IPS-15b (cell line): ENCODE measurements around the gene ATG7.
A peak's percentile ranks its signal among the peaks of the same experiment; 100 is the strongest.

ENCODE experiments used
- H3K27me3 ChIP-seq: one replicate; pipeline ENCODE4 v1.6.1; 2013; ENCODE audit warnings: low read length; ENCODE audit not compliant: control insufficient read depth, insufficient read depth
- H3K36me3 ChIP-seq: one replicate; pipeline ENCODE4 v1.6.1; 2013; ENCODE audit warnings: low read length; ENCODE audit not compliant: control insufficient read depth, insufficient read depth
- H3K4me1 ChIP-seq: one replicate; pipeline ENCODE4 v1.6.1; 2013; ENCODE audit warnings: mild to moderate bottlenecking, low read length; ENCODE audit not compliant: control insufficient read depth, insufficient read depth
- H3K4me3 ChIP-seq: one replicate; pipeline ENCODE4 v1.5.1; 2013; ENCODE audit warnings: low read depth, low read length
- H3K9ac ChIP-seq: one replicate; pipeline ENCODE4 v1.6.1; 2013; ENCODE audit warnings: low read depth, mild to moderate bottlenecking, low read length
- H3K9me3 ChIP-seq: one replicate; pipeline ENCODE4 v1.6.1; 2013; ENCODE audit warnings: mild to moderate bottlenecking, low read length; ENCODE audit not compliant: control insufficient read depth, insufficient read depth

The ATG7 gene

GRCh38 chr3:11258958-11259357, 13.2 kb upstream of the ATG7 start:
- Histone ChIP-seq H3K27me3 (peaks cover 3% of the 10 kb centered on the region), H3K9ac (no peak overlapping the region), H3K4me3 (no peak overlapping the region), H3K9me3 (no peaks in the 10 kb centered on the region), H3K36me3 (no peaks in the 10 kb centered on the region), H3K4me1 (no peaks in the 10 kb centered on the region)

GRCh38 chr3:11260460-11260859, 11.7 kb upstream of the ATG7 start:
- H3K36me3 ChIP-seq: no peaks in the 10 kb centered on the region
- H3K27me3 ChIP-seq: peaks cover 3% of the 10 kb centered on the region
- H3K9ac ChIP-seq: no peak overlapping the region
- no peak overlapping the region for H3K4me3 ChIP-seq
- H3K9me3 ChIP-seq: no peaks in the 10 kb centered on the region
- H3K4me1 ChIP-seq: no peaks in the 10 kb centered on the region

- Histone ChIP-seq H3K4me3 (no peak overlapping the region), H3K9ac (no peak overlapping the region), H3K9me3 (no peaks in the 10 kb centered on the region), H3K27me3 (no peaks in the 10 kb centered on the region), H3K36me3 (no peaks in the 10 kb centered on the region), H3K4me1 (peaks cover 6% of the 10 kb centered on the region)
These were observed 3.2 kb upstream of the ATG7 start for GRCh38 chr3:11269007-11269406.

GRCh38 chr3:11272906-11273574, 843 bp downstream of the ATG7 start:
- Histone ChIP-seq H3K9ac (peak overlapping the region; percentile 84), H3K4me1 (peaks cover 6% of the 10 kb centered on the region), H3K27me3 (no peaks in the 10 kb centered on the region), H3K36me3 (no peaks in the 10 kb centered on the region), H3K9me3 (no peaks in the 10 kb centered on the region), H3K4me3 (peak overlapping the region; percentile 86)

GRCh38 chr3:11273891-11274291, 1.7 kb downstream of the ATG7 start:
- no peak overlapping the region for H3K4me3 ChIP-seq
- no peaks in the 10 kb centered on the region for H3K9me3 ChIP-seq
- no peaks in the 10 kb centered on the region for H3K27me3 ChIP-seq
- H3K4me1 ChIP-seq: peaks cover 6% of the 10 kb centered on the region
- H3K36me3 ChIP-seq: no peaks in the 10 kb centered on the region
- H3K9ac ChIP-seq: no peak overlapping the region

- peaks cover 6% of the 10 kb centered on the region for H3K4me1 ChIP-seq
These were observed 2.5 kb downstream of the ATG7 start for GRCh38 chr3:11274566-11275142.

GRCh38 chr3:11275926-11276325, 3.7 kb downstream of the ATG7 start:
- no peaks in the 10 kb centered on the region for H3K9me3 ChIP-seq
- no peaks in the 10 kb centered on the region for H3K36me3 ChIP-seq
- H3K4me3 ChIP-seq: no peak overlapping the region
- H3K4me1 ChIP-seq: peaks cover 6% of the 10 kb centered on the region
- no peaks in the 10 kb centered on the region for H3K27me3 ChIP-seq
- H3K9ac ChIP-seq: no peak overlapping the region

More at GRCh38 chr3:11274566-11275142, 2.5 kb downstream of the ATG7 start:
- Histone ChIP-seq H3K9me3 (no peaks in the 10 kb centered on the region), H3K27me3 (no peaks in the 10 kb centered on the region), H3K4me3 (no peak overlapping the region), H3K9ac (no peak overlapping the region), H3K36me3 (no peaks in the 10 kb centered on the region)

GRCh38 chr3:11276901-11277300, 4.7 kb downstream of the ATG7 start:
- no peak overlapping the region for H3K9ac ChIP-seq
- peaks cover 6% of the 10 kb centered on the region for H3K4me1 ChIP-seq
- no peaks in the 10 kb centered on the region for H3K27me3 ChIP-seq
- H3K9me3 ChIP-seq: no peaks in the 10 kb centered on the region
- H3K36me3 ChIP-seq: no peaks in the 10 kb centered on the region
- no peak overlapping the region for H3K4me3 ChIP-seq

GRCh38 chr3:11282250-11283138, 10.3 kb downstream of the ATG7 start:
- Histone ChIP-seq H3K27me3 (no peaks in the 10 kb centered on the region), H3K9ac (no peak overlapping the region), H3K36me3 (no peaks in the 10 kb centered on the region), H3K4me1 (no peaks in the 10 kb centered on the region), H3K9me3 (no peaks in the 10 kb centered on the region), H3K4me3 (no peak overlapping the region)

- H3K9ac ChIP-seq: no peak overlapping the region
- no peaks in the 10 kb centered on the region for H3K27me3 ChIP-seq
- no peaks in the 10 kb centered on the region for H3K9me3 ChIP-seq
- no peaks in the 10 kb centered on the region for H3K36me3 ChIP-seq
- H3K4me3 ChIP-seq: no peak overlapping the region
- H3K4me1 ChIP-seq: no peaks in the 10 kb centered on the region
These were observed 10.9 kb downstream of the ATG7 start for GRCh38 chr3:11283139-11283475.

- Histone ChIP-seq H3K36me3 (no peaks in the 10 kb centered on the region), H3K27me3 (no peaks in the 10 kb centered on the region), H3K4me3 (no peak overlapping the region), H3K9ac (no peak overlapping the region), H3K9me3 (no peaks in the 10 kb centered on the region), H3K4me1 (no peaks in the 10 kb centered on the region)
These were observed 11.8 kb downstream of the ATG7 start for GRCh38 chr3:11284011-11284410.

GRCh38 chr3:11285471-11285870, 13.3 kb downstream of the ATG7 start:
- no peaks in the 10 kb centered on the region for H3K36me3 ChIP-seq
- no peak overlapping the region for H3K4me3 ChIP-seq
- no peak overlapping the region for H3K9ac ChIP-seq
- no peaks in the 10 kb centered on the region for H3K4me1 ChIP-seq
- H3K27me3 ChIP-seq: no peaks in the 10 kb centered on the region
- H3K9me3 ChIP-seq: no peaks in the 10 kb centered on the region
